Keratinocyte (primary cell): ENCODE results near the gene ZNF516. TPM values are rescaled to one million over a fixed set of nuclear protein-coding genes. Genes with fewer than 3 reads are reported as not detected.

ENCODE experiments used
- DNase-seq: peaks from one replicate; pipeline ENCODE4 v3.0.0-alpha.2; 2011; ENCODE audit warnings: low read depth, missing footprints, low spot score
- FAIRE-seq: peaks from 2 replicates; lab custom pipeline; 2011; peaks lifted over from hg19 to GRCh38; lab: Jason Lieb, UNC
- H2AFZ ChIP-seq: 2 replicates; pipeline ENCODE4 v1.6.0; 2012; ENCODE audit warnings: low read length, control low read depth, inconsistent platforms; ENCODE audit not compliant: control insufficient read depth
- H3K27ac ChIP-seq: 2 replicates; pipeline ENCODE4 v1.5.1; 2011; ENCODE audit warnings: low read length; ENCODE audit not compliant: control insufficient read depth, insufficient read depth
- H3K27me3 ChIP-seq: 3 replicates; pipeline ENCODE4 v1.6.0; 2011; ENCODE audit warnings: low read length; ENCODE audit not compliant: control insufficient read depth, insufficient read depth; ENCODE audit errors: extremely low read depth
- H3K36me3 ChIP-seq, 2 experiments: 2 replicates in 1 of 2; 3 replicates in 1 of 2; pipeline ENCODE4 v1.5.1; 2011; ENCODE audit warnings: low read length in 2 of 2, mild to moderate bottlenecking in 1 of 2; ENCODE audit not compliant: control insufficient read depth in 2 of 2, insufficient read depth in 2 of 2; ENCODE audit errors: extremely low read depth in 1 of 2
- H3K4me1 ChIP-seq: 3 replicates; pipeline ENCODE4 v1.5.1; 2011; ENCODE audit warnings: low read length; ENCODE audit not compliant: control insufficient read depth, insufficient read depth; ENCODE audit errors: extremely low read depth
- H3K4me2 ChIP-seq: 3 replicates; pipeline ENCODE4 v1.6.0; 2011; ENCODE audit warnings: low read depth, low read length; ENCODE audit not compliant: control insufficient read depth, insufficient read depth; ENCODE audit errors: extremely low read depth
- H3K4me3 ChIP-seq, 3 experiments: fragments of 200-600 bp in 1 of 3; sonication (generic) in 1 of 3; 2 replicates in 2 of 3; 3 replicates in 1 of 3; pipeline ENCODE4 v1.5.1; 2011 to 2016; ENCODE audit warnings: low read length in 3 of 3, mild to moderate bottlenecking in 3 of 3, control low read depth in 2 of 3, inconsistent platforms in 1 of 3, low read depth in 1 of 3, mixed read lengths in 1 of 3, mixed run types in 1 of 3, moderate library complexity in 1 of 3; ENCODE audit not compliant: control insufficient read depth in 2 of 3, insufficient read depth in 2 of 3; ENCODE audit errors: extremely low read depth in 1 of 3
- H3K79me2 ChIP-seq: 2 replicates; pipeline ENCODE4 v1.6.0; 2012; ENCODE audit warnings: low read length; ENCODE audit not compliant: control insufficient read depth, insufficient read depth
- H3K9ac ChIP-seq: 3 replicates; pipeline ENCODE4 v1.6.0; 2011; ENCODE audit warnings: low read length; ENCODE audit not compliant: control insufficient read depth, insufficient read depth; ENCODE audit errors: extremely low read depth
- H3K9me1 ChIP-seq: 3 replicates; pipeline ENCODE4 v1.6.0; 2011; ENCODE audit warnings: low read length; ENCODE audit not compliant: control insufficient read depth, insufficient read depth; ENCODE audit errors: extremely low read depth
- H3K9me3 ChIP-seq: 2 replicates; pipeline ENCODE4 v1.5.1; 2012; ENCODE audit warnings: low read depth, low read length; ENCODE audit not compliant: control insufficient read depth
- H4K20me1 ChIP-seq: 3 replicates; pipeline ENCODE4 v1.6.0; 2011; ENCODE audit warnings: low read length; ENCODE audit not compliant: control insufficient read depth, insufficient read depth; ENCODE audit errors: extremely low read depth
- CTCF ChIP-seq, 3 experiments: IDR thresholded peaks in 1 of 3; conservative IDR thresholded peaks in 1 of 3; optimal IDR thresholded peaks in 1 of 3; 2 replicates in 2 of 3; 3 replicates in 1 of 3; pipeline versions ENCODE3 to v1.5.1; 2011; ENCODE audit warnings: low read length in 3 of 3, mild to moderate bottlenecking in 3 of 3, moderate library complexity in 2 of 3, control low read depth in 1 of 3, inconsistent platforms in 1 of 3; ENCODE audit not compliant: insufficient read depth in 2 of 3; ENCODE audit errors: extremely low read depth in 1 of 3
- EZH2 ChIP-seq: IDR thresholded peaks from one replicate; pipeline ENCODE4 v1.6.1; 2012; ENCODE audit warnings: inconsistent platforms, mild to moderate bottlenecking, low read length, moderate library complexity
- dilution Hi-C: fragments of 300-500 bp; cut with MboI; formaldehyde crosslinking; loops from one replicate; pipeline ENCODE4 v1.7.0; 2020; ENCODE audit warnings: low sequenced_read_pairs; ENCODE audit not compliant: extremely low pct_ligation_motif_present
- polyA plus RNA-seq, 5 experiments: library from polyadenylated mRNA; depleted of rRNA in 3 of 5; stranded (reverse) in 3 of 5; stranded (forward) in 1 of 5; unstranded in 1 of 5; fragments of >200 nt; gene quantifications; 1 replicate in 1 of 5; 2 replicates in 3 of 5; 3 replicates in 1 of 5; pipeline versions ENCODE4 v1.2.1 to v1.2.3, GENCODE V29; 2011 to 2012; ENCODE audit warnings: missing spikeins in 2 of 5, low read depth in 1 of 5, low replicate concordance in 1 of 5

The ZNF516 gene
- polyA plus RNA-seq, 1 donor (not counting 4 experiments of a cell fraction or from before 2014, with no cell fraction given): 9.3 TPM

GRCh38 chr18:76447258-76447890, 47.7 kb downstream of the ZNF516 start:
- FAIRE-seq (no peak), DNase-seq (no peak)
- Histone ChIP-seq H3K4me2 (no peak overlapping the region), H3K9me3 (no peaks in the 10 kb centered on the region), H4K20me1 (peaks cover 21% of the 10 kb centered on the region), H3K4me1 (peaks cover 28% of the 10 kb centered on the region), H3K9ac (no peak overlapping the region), H3K79me2 (peaks cover 86% of the 10 kb centered on the region), H3K27ac (no peak overlapping the region), H3K36me3 (peaks cover 0 to 1% of the 10 kb centered on the region in 2 experiments), H3K4me3 (no peak overlapping the region), H3K27me3 (no peaks in the 10 kb centered on the region), H2AFZ (no peak overlapping the region), H3K9me1 (peaks cover 2% of the 10 kb centered on the region)
- TF ChIP-seq EZH2 (no peak), CTCF (optimal IDR thresholded peaks at IDR 0.05 in 1 of 3, IDR thresholded peaks at IDR 0.05 in 1 of 3, conservative IDR thresholded peaks at IDR 0.05 in 1 of 3; ENCODE audit: extremely low read depth in 1 of 3, insufficient read depth in 2 of 3, low read length in 3 of 3) (no peak)
- dilution Hi-C loops: no loop called here

- Histone ChIP-seq H3K9ac (no peak overlapping the region), H3K4me2 (no peak overlapping the region), H4K20me1 (peaks cover 17% of the 10 kb centered on the region), H3K9me3 (no peaks in the 10 kb centered on the region), H3K4me1 (peaks cover 28% of the 10 kb centered on the region), H2AFZ (no peak overlapping the region), H3K79me2 (peaks cover 78% of the 10 kb centered on the region), H3K9me1 (peaks cover 2% of the 10 kb centered on the region), H3K27me3 (no peaks in the 10 kb centered on the region), H3K36me3 (peaks cover 1 to 4% of the 10 kb centered on the region in 2 experiments), H3K27ac (no peak overlapping the region), H3K4me3 (no peak overlapping the region)
- DNase-seq: no peak
- dilution Hi-C loops: no loop called here
- no peak for FAIRE-seq
- TF ChIP-seq EZH2 (no peak), CTCF (optimal IDR thresholded peaks at IDR 0.05 in 1 of 3, IDR thresholded peaks at IDR 0.05 in 1 of 3, conservative IDR thresholded peaks at IDR 0.05 in 1 of 3; ENCODE audit: extremely low read depth in 1 of 3, insufficient read depth in 2 of 3, low read length in 3 of 3) (no peak)
Measured at GRCh38 chr18:76446321-76447257, 48.5 kb downstream of the ZNF516 start.
